ENCODE measurements around the gene IKBKE. TPM values are rescaled to one million over a fixed set of nuclear protein-coding genes. Genes with fewer than 3 reads are reported as not detected.

Gene IKBKE
- total RNA-seq, 4 donors from 2014 or later = 1.4 to 2.5 (median 2.3) TPM

DNA sequence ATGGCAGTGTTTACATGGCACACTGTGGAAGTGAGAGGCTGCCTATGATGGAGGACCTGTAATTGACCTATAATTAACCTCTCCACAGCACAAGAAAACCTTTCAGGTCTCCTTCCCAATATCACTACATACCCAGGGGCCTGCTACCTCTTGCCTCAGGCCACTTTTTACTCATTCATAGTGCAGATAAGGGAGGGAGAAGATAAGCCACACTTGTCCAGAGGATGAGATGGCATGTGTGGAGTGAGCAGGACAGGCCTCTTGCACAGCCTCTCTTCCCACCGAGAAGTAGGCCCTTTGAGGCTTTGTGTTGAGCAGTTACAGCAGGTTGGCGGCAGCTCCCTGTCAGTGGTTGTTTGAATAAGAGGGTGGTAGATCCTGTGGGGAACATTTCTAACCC, 31.1 kb upstream of the IKBKE start:
- 95% methylated on average over 2 of the region's 2 CpGs for WGBS
- intact Hi-C loops (cut with DNase I) = no loop called here
- H3K4me1 ChIP-seq = peaks cover 0 to 2% (median 0%) of the 10 kb centered on the region in 4 donors
- TF ChIP-seq, protein P1, sequence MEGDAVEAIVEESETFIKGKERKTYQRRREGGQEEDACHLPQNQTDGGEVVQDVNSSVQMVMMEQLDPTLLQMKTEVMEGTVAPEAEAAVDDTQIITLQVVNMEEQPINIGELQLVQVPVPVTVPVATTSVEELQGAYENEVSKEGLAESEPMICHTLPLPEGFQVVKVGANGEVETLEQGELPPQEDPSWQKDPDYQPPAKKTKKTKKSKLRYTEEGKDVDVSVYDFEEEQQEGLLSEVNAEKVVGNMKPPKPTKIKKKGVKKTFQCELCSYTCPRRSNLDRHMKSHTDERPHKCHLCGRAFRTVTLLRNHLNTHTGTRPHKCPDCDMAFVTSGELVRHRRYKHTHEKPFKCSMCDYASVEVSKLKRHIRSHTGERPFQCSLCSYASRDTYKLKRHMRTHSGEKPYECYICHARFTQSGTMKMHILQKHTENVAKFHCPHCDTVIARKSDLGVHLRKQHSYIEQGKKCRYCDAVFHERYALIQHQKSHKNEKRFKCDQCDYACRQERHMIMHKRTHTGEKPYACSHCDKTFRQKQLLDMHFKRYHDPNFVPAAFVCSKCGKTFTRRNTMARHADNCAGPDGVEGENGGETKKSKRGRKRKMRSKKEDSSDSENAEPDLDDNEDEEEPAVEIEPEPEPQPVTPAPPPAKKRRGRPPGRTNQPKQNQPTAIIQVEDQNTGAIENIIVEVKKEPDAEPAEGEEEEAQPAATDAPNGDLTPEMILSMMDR (IDR thresholded peaks at IDR 0.05) = no peak
- TF ChIP-seq POLR2A (IDR thresholded peaks at IDR 0.05; ENCODE audit: low read depth) (no peak), EP300 (IDR thresholded peaks at IDR 0.05) (no peak), POLR2AphosphoS5 (IDR thresholded peaks at IDR 0.05) (no peak)
- no peak overlapping the region for H3K27ac ChIP-seq (replicated peaks in 1 of 4)
- peaks cover 30 to 82% (median 67%) of the 10 kb centered on the region in 4 donors for H3K36me3 ChIP-seq
- no peaks in the 10 kb centered on the region for H3K27me3 ChIP-seq
- DNase-seq (ENCODE audit: extremely low spot score) = no peak
- no peaks in the 10 kb centered on the region for H3K9me3 ChIP-seq
- H3K4me3 ChIP-seq = no peak overlapping the region

DNA sequence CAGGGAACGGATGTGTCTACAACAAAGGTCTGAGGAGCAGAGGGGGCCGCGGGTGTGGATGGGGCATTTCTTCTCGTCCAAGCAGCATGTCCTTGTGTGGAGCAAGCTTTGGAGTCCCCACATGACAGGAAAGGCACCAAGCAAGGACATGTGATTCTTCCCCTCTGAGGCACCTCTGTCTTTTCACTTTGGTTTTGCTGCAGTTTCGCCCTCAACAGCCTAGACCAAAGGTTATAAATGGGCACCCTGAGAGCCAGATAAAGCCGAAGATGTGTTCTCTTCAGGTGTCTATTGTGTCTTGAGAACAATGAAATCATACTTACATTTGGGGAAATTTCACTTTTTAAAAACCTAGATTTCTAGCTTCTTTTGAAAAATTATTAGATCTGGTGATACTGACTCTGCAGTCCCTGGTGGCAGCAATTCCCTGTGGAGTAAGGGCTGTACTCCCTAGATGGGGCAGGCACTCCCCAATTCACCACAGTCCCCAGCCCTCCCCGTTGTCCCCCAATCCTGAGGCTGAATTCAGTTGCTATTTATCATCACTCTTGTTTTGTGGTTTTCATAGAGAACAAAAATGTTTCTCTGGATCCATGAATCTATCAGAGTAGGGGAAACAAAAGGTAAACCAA, 28.8 kb upstream of the IKBKE start:
- WGBS = 94% methylated on average over 7 of the region's 7 CpGs
- H3K27me3 ChIP-seq = no peaks in the 10 kb centered on the region
- H3K36me3 ChIP-seq = peaks cover 30 to 86% (median 73%) of the 10 kb centered on the region in 4 donors

DNA sequence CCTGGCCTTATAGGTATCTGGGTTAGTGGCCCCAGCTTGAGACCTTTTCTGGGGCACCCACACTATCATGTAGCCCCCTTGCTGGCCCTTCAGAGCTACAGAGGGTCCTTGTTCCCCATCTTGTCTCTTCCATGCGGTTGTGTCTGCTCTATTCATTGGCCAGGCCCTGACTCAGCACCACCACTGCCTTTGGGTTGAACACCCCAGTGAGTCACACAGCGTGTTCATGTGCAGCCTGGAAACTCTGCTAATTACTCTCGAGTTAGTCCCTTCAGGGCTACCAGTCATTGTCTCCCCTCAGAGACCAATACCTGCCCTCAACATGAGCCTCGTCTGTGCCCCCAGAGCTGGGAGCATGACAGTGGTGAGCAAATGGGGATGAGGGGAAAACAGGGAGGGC, 28.2 kb upstream of the IKBKE start:
- intact Hi-C loops (cut with DNase I) = no loop called here
- H3K27ac ChIP-seq (replicated peaks in 1 of 4) = no peak overlapping the region
- DNase-seq (ENCODE audit: extremely low spot score) = no peak
- no peaks in the 10 kb centered on the region for H3K27me3 ChIP-seq
- H3K36me3 ChIP-seq = peaks cover 25 to 84% (median 74%) of the 10 kb centered on the region in 4 donors
- 80% methylated on average over 4 of the region's 4 CpGs for WGBS
- no peaks in the 10 kb centered on the region for H3K9me3 ChIP-seq
- peaks cover 14 to 20% (median 19%) of the 10 kb centered on the region in 4 donors for H3K4me1 ChIP-seq
- TF ChIP-seq EP300 (IDR thresholded peaks at IDR 0.05) (no peak), POLR2AphosphoS5 (IDR thresholded peaks at IDR 0.05) (no peak), POLR2A (IDR thresholded peaks at IDR 0.05; ENCODE audit: low read depth) (no peak)
- TF ChIP-seq, protein P1 (IDR thresholded peaks at IDR 0.05) = no peak
- no peak overlapping the region for H3K4me3 ChIP-seq

More for the DNA sequence above, 28.8 kb upstream of the IKBKE start:
- intact Hi-C loops (cut with DNase I) = no loop called here
- H3K4me1 ChIP-seq = peaks cover 14 to 20% (median 19%) of the 10 kb centered on the region in 4 donors
- H3K4me3 ChIP-seq = no peak overlapping the region
- DNase-seq (ENCODE audit: extremely low spot score) = no peak
- H3K27ac ChIP-seq (replicated peaks in 1 of 4) = no peak overlapping the region
- TF ChIP-seq, protein P1 (IDR thresholded peaks at IDR 0.05) = no peak
- TF ChIP-seq POLR2AphosphoS5 (IDR thresholded peaks at IDR 0.05) (no peak), POLR2A (IDR thresholded peaks at IDR 0.05; ENCODE audit: low read depth) (no peak), EP300 (IDR thresholded peaks at IDR 0.05) (no peak)
- H3K9me3 ChIP-seq = no peaks in the 10 kb centered on the region

GRCh38 chr1:206445116-206445515, 25.2 kb upstream of the IKBKE start:
- H3K27me3 ChIP-seq = no peaks in the 10 kb centered on the region
- H3K9me3 ChIP-seq = no peaks in the 10 kb centered on the region
- DNase-seq (ENCODE audit: extremely low spot score) = no peak
- intact Hi-C loops (cut with DNase I) = no loop called here
- H3K4me3 ChIP-seq = no peak overlapping the region
- TF ChIP-seq, protein P1 (IDR thresholded peaks at IDR 0.05) = no peak
- TF ChIP-seq POLR2AphosphoS5 (IDR thresholded peaks at IDR 0.05) (peak; percentile 22 to 44), EP300 (IDR thresholded peaks at IDR 0.05) (no peak)
- peak overlapping the region in 3 of 4 donors; percentile 5 to 49 (median 28) for H3K27ac ChIP-seq (replicated peaks in 1 of 4)
- H3K4me1 ChIP-seq = peaks cover 14 to 20% (median 19%) of the 10 kb centered on the region in 4 donors
- WGBS = 19% methylated on average over 3 of the region's 4 CpGs
- peaks cover 15 to 83% (median 68%) of the 10 kb centered on the region in 4 donors for H3K36me3 ChIP-seq

Data from esophagus muscularis mucosa (tissue), 4 donors.